HepG2 (cell line): ENCODE results near the gene TRAF4. TPM values are rescaled to one million over a fixed set of nuclear protein-coding genes. Genes with fewer than 3 reads are reported as not detected.

Source experiments
- ELF4 ChIP-seq: sonication (generic); formaldehyde crosslinking; IDR thresholded peaks from 2 replicates; pipeline ENCODE4 v1.5.0; 2020; ENCODE audit warnings: missing genetic modification reagents, mild to moderate bottlenecking, moderate library complexity, borderline replicate concordance
- HOXA9 ChIP-seq: sonication (generic); formaldehyde crosslinking; IDR thresholded peaks from 2 replicates; pipeline ENCODE4 v1.8.1; 2022; ENCODE audit warnings: missing genetic modification reagents, mild to moderate bottlenecking, moderate library complexity, borderline replicate concordance
- ISX ChIP-seq: sonication (generic); formaldehyde crosslinking; conservative IDR thresholded peaks from 2 replicates; pipeline ENCODE4 v1.5.0; 2020; ENCODE audit warnings: missing genetic modification reagents
- MAFK ChIP-seq, 2 experiments: IDR thresholded peaks in 1 of 2; conservative IDR thresholded peaks in 1 of 2; 2 replicates each; pipeline ENCODE4 v1.6.1; 2011; ENCODE audit warnings: improper control_type of control experiment in 2 of 2, low read length in 2 of 2
- NFE2L2 ChIP-seq: fragments of 150-350 bp; IDR thresholded peaks from 2 replicates; pipeline ENCODE4 v1.6.1; 2014; ENCODE audit warnings: low read length
- PLRG1 ChIP-seq: fragments of 450-650 bp; conservative IDR thresholded peaks from 2 replicates; pipeline ENCODE4 v1.6.1; 2016
- POLR2AphosphoS5 ChIP-seq: IDR thresholded peaks from 2 replicates; pipeline ENCODE4 v1.6.1; 2012; ENCODE audit warnings: low read depth, low read length
- REXO4 ChIP-seq: sonication (generic); formaldehyde crosslinking; IDR thresholded peaks from 2 replicates; pipeline ENCODE4 v1.8.0; 2022; ENCODE audit warnings: missing genetic modification reagents, mild to moderate bottlenecking, borderline replicate concordance
- SNAI1 ChIP-seq: sonication (generic); formaldehyde crosslinking; IDR thresholded peaks from 2 replicates; pipeline ENCODE4 v1.5.0; 2020; ENCODE audit warnings: mild to moderate bottlenecking, missing genetic modification reagents, borderline replicate concordance
- YEATS2 ChIP-seq: sonication (generic); formaldehyde crosslinking; IDR thresholded peaks from 2 replicates; pipeline ENCODE4 v1.4.0; 2020; ENCODE audit warnings: missing genetic modification reagents, borderline replicate concordance
- ZNF44 ChIP-seq: sonication (generic); formaldehyde crosslinking; IDR thresholded peaks from 2 replicates; pipeline ENCODE4 v1.5.1; 2020; ENCODE audit warnings: mild to moderate bottlenecking, missing genetic modification reagents
- ZNF891 ChIP-seq: sonication (generic); formaldehyde crosslinking; IDR thresholded peaks from 2 replicates; pipeline ENCODE4 v1.5.0; 2020; ENCODE audit warnings: mild to moderate bottlenecking, missing genetic modification reagents
- ZSCAN22 ChIP-seq: sonication (generic); formaldehyde crosslinking; IDR thresholded peaks from 2 replicates; pipeline ENCODE4 v1.4.0; 2020; ENCODE audit warnings: mild to moderate bottlenecking, missing genetic modification reagents
- polyA plus RNA-seq, 8 experiments: library from polyadenylated mRNA; depleted of rRNA in 3 of 8; stranded (reverse) in 7 of 8; unstranded in 1 of 8; fragments of >200 nt; fragmentation: Illumina TruSeq in 4 of 8; extraction: Trizol in 4 of 8; gene quantifications; 2 replicates each; pipeline versions ENCODE4 v1.2.1 to v1.2.3, GENCODE V29; 2011 to 2016; ENCODE audit warnings: low read depth in 4 of 8, missing spikeins in 1 of 8, mixed read lengths in 1 of 8; ENCODE audit not compliant: insufficient read depth in 1 of 8
- total RNA-seq, 5 experiments: library from RNA; depleted of rRNA; stranded (reverse); fragments of >200 nt; fragmentation: Illumina TruSeq; extraction: Trizol; gene quantifications; 2 replicates each; pipeline ENCODE4 v1.2.3, GENCODE V29; 2016; ENCODE audit warnings: low read depth in 1 of 5
- TF ChIP-seq, protein P1 (sequence below): sonication (generic); formaldehyde crosslinking; IDR thresholded peaks from 2 replicates; pipeline ENCODE4 v1.4.0; 2020; ENCODE audit warnings: low read depth, missing genetic modification reagents
- TF ChIP-seq, protein P2 (sequence below): sonication (generic); formaldehyde crosslinking; IDR thresholded peaks from 2 replicates; pipeline ENCODE4 v1.8.0; 2022; ENCODE audit warnings: mild to moderate bottlenecking, missing genetic modification reagents, moderate library complexity
- TF ChIP-seq, protein P3 (sequence below): sonication (generic); formaldehyde crosslinking; IDR thresholded peaks from 2 replicates; pipeline ENCODE4 v1.8.1; 2023; ENCODE audit warnings: missing genetic modification reagents, inconsistent platforms, borderline replicate concordance
- TF ChIP-seq, protein P4 (sequence below): sonication (generic); formaldehyde crosslinking; IDR thresholded peaks from 2 replicates; pipeline ENCODE4 v1.4.0; 2020; ENCODE audit warnings: missing genetic modification reagents, borderline replicate concordance
- TF ChIP-seq, protein P5 (sequence below): IDR thresholded peaks from 2 replicates; pipeline ENCODE4 v1.6.1; 2012; ENCODE audit warnings: low read length, improper control_type of control experiment

TRAF4 gene
- total and polyA plus RNA-seq, 2 of the 13 experiments (the other 11 are each of a cell fraction or from before 2014, with no cell fraction given), result 86.0 to 89.9 TPM

DNA sequence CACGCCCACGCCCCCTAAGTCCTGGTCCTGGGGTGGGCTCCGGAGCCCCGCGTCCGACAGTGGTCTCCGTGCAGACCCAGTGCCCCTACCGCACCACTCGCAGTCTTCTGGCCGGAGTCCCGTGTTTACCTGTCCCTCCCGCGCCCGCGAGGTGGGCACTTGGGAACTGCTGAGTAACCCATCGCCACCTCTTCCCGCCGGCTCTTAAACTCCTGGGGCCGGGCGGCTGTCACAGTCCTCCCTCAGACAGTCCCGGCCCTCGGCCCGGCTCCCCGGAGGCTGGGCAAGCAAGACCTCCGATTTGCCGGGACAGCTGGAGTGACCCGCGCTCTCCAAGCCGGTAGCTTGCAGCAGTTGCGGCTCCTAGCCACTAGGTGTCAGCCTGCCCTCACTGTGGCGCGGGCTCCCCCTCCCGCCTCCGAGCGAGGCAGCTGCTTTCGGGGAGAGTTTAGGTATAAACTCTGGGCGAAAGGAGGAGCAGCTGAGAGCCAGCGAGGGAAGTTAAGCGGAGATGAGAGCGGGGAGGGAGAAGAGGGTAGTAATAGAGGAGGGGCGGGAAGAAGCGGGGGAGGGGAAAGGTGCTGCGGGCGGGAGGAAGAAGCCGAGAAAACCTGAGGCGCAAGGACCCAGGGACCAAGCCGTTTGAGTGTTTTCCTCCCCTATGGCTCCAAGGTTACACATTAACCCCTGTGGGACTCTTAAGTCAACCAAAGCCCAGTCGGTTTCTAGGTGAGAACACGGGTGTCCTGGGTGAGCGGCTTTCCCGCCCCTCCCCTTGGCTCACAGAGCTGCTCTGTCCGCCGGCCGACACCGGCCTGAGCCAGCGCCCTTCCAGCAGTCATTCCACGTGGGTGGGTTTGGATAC is 17.0 kb upstream of the TRAF4 start (continued):
- TF ChIP-seq, protein P1, sequence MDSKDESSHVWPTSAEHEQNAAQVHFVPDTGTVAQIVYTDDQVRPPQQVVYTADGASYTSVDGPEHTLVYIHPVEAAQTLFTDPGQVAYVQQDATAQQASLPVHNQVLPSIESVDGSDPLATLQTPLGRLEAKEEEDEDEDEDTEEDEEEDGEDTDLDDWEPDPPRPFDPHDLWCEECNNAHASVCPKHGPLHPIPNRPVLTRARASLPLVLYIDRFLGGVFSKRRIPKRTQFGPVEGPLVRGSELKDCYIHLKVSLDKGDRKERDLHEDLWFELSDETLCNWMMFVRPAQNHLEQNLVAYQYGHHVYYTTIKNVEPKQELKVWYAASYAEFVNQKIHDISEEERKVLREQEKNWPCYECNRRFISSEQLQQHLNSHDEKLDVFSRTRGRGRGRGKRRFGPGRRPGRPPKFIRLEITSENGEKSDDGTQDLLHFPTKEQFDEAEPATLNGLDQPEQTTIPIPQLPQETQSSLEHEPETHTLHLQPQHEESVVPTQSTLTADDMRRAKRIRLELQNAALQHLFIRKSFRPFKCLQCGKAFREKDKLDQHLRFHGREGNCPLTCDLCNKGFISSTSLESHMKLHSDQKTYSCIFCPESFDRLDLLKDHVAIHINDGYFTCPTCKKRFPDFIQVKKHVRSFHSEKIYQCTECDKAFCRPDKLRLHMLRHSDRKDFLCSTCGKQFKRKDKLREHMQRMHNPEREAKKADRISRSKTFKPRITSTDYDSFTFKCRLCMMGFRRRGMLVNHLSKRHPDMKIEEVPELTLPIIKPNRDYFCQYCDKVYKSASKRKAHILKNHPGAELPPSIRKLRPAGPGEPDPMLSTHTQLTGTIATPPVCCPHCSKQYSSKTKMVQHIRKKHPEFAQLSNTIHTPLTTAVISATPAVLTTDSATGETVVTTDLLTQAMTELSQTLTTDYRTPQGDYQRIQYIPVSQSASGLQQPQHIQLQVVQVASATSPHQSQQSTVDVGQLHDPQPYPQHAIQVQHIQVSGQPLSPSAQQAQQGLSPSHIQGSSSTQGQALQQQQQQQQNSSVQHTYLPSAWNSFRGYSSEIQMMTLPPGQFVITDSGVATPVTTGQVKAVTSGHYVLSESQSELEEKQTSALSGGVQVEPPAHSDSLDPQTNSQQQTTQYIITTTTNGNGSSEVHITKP (CRISPR knock-in tag), result peak; percentile 61; the same call in 1 of the 2 replicates
- TF ChIP-seq, protein P2, sequence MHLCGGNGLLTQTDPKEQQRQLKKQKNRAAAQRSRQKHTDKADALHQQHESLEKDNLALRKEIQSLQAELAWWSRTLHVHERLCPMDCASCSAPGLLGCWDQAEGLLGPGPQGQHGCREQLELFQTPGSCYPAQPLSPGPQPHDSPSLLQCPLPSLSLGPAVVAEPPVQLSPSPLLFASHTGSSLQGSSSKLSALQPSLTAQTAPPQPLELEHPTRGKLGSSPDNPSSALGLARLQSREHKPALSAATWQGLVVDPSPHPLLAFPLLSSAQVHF, result no peak
- TF ChIP-seq, protein P3, sequence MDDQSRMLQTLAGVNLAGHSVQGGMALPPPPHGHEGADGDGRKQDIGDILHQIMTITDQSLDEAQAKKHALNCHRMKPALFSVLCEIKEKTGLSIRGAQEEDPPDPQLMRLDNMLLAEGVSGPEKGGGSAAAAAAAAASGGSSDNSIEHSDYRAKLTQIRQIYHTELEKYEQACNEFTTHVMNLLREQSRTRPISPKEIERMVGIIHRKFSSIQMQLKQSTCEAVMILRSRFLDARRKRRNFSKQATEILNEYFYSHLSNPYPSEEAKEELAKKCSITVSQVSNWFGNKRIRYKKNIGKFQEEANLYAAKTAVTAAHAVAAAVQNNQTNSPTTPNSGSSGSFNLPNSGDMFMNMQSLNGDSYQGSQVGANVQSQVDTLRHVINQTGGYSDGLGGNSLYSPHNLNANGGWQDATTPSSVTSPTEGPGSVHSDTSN (CRISPR knock-in tag), result no peak
- TF ChIP-seq, protein P4, sequence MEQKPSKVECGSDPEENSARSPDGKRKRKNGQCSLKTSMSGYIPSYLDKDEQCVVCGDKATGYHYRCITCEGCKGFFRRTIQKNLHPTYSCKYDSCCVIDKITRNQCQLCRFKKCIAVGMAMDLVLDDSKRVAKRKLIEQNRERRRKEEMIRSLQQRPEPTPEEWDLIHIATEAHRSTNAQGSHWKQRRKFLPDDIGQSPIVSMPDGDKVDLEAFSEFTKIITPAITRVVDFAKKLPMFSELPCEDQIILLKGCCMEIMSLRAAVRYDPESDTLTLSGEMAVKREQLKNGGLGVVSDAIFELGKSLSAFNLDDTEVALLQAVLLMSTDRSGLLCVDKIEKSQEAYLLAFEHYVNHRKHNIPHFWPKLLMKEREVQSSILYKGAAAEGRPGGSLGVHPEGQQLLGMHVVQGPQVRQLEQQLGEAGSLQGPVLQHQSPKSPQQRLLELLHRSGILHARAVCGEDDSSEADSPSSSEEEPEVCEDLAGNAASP, result peak; percentile 53
- no peak; the same call in 1 of the 2 replicates for TF ChIP-seq ZNF891 (CRISPR knock-in tag)
- no peak for TF ChIP-seq HOXA9
- peak; percentile 29; the same call in 1 of the 2 replicates for TF ChIP-seq SNAI1
- TF ChIP-seq ELF4, result no peak
- no peak; the same call in 1 of the 2 replicates for TF ChIP-seq YEATS2 (CRISPR knock-in tag)
- peak in 1 of 2 experiments; percentile 38; a peak in 1 of 4 replicates for TF ChIP-seq MAFK (conservative IDR thresholded peaks at IDR 0.05 in 1 of 2, IDR thresholded peaks at IDR 0.05 in 1 of 2; ENCODE audit: low read length in 2 of 2)
- no peak for TF ChIP-seq ISX
- no peak for TF ChIP-seq NFE2L2
- no peak for TF ChIP-seq ZNF44
- TF ChIP-seq, protein P5, sequence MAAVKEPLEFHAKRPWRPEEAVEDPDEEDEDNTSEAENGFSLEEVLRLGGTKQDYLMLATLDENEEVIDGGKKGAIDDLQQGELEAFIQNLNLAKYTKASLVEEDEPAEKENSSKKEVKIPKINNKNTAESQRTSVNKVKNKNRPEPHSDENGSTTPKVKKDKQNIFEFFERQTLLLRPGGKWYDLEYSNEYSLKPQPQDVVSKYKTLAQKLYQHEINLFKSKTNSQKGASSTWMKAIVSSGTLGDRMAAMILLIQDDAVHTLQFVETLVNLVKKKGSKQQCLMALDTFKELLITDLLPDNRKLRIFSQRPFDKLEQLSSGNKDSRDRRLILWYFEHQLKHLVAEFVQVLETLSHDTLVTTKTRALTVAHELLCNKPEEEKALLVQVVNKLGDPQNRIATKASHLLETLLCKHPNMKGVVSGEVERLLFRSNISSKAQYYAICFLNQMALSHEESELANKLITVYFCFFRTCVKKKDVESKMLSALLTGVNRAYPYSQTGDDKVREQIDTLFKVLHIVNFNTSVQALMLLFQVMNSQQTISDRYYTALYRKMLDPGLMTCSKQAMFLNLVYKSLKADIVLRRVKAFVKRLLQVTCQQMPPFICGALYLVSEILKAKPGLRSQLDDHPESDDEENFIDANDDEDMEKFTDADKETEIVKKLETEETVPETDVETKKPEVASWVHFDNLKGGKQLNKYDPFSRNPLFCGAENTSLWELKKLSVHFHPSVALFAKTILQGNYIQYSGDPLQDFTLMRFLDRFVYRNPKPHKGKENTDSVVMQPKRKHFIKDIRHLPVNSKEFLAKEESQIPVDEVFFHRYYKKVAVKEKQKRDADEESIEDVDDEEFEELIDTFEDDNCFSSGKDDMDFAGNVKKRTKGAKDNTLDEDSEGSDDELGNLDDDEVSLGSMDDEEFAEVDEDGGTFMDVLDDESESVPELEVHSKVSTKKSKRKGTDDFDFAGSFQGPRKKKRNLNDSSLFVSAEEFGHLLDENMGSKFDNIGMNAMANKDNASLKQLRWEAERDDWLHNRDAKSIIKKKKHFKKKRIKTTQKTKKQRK, result no peak
- TF ChIP-seq REXO4 (CRISPR knock-in tag), result no peak
- TF ChIP-seq PLRG1, result no peak
- no peak for TF ChIP-seq ZSCAN22 (CRISPR knock-in tag)
- TF ChIP-seq POLR2AphosphoS5, result peak; percentile 85
